Epidermal melanocyte (primary cell): ENCODE data around the gene MXD3.
"Not testable (repeated sequence)": the region's sequence is repeated elsewhere in the genome, so short reads cannot be mapped to it uniquely, and the experiment has no call there.

Experiments used
- DNase-seq: peaks from one replicate; pipeline ENCODE4 v3.0.0; 2011; ENCODE audit warnings: low spot score; ENCODE audit not compliant: insufficient read length

Gene MXD3, protein sequence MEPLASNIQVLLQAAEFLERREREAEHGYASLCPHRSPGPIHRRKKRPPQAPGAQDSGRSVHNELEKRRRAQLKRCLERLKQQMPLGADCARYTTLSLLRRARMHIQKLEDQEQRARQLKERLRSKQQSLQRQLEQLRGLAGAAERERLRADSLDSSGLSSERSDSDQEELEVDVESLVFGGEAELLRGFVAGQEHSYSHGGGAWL

DNA sequence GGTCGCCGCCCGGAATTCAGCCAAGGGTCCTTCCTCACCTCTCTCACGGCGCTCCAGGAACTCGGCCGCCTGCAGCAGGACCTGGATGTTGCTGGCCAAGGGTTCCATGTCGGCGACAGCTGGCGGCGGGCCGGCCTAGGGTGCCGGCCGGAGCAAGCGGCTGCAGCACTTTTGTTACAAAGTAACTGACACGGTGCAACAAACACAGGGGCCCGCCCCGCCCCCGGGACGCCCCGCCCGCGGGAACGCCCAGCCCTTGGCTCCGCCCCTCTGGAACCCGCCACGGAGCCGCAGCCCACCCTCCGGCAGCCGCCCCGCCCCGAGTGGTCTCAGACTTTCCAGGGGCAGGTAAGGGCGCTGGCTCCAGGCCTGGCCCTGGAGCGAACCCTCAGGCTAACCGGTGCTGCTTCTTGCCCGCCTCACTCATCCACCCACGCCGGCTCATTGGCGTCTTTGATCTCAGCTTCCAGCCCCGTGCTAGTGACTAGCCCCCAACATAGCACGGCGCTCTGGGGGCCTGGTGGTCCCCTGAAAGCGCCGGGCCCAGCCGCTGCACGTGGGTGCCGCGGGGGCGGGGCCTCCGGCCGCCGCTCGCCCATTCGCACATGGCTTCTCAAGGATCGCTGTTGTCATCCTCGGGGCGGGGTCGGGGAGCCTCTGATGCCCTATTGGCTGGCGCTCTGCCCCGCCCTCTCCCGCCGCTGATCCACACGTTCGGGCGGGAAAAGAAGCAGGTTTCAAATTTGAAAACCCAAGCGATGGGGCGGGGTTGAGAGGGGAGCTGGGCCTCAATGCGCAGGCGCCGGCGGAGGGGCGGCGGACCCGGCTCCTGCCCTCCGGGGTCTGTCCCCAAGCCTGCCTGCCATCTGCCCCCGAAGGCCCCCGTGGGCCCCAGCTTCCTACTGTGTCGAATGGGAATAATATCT lies at the start of gene MXD3:
Gene MXD3 (minus strand): TSS at position 176 of the 926 bp plus-strand sequence. CDS start 68 bp downstream, at position 108.
- DNase-seq, result peak; percentile 97

GRCh38 chr5:177360740-177361139 lies 49.0 kb upstream of the MXD3 start:
- not testable (repeated sequence) for DNase-seq

GRCh38 chr5:177359860-177360259 lies 48.2 kb upstream of the MXD3 start:
- DNase-seq, result no peak

- no peak for DNase-seq
Measured at GRCh38 chr5:177359451-177359851, 47.8 kb upstream of the MXD3 start.

DNA sequence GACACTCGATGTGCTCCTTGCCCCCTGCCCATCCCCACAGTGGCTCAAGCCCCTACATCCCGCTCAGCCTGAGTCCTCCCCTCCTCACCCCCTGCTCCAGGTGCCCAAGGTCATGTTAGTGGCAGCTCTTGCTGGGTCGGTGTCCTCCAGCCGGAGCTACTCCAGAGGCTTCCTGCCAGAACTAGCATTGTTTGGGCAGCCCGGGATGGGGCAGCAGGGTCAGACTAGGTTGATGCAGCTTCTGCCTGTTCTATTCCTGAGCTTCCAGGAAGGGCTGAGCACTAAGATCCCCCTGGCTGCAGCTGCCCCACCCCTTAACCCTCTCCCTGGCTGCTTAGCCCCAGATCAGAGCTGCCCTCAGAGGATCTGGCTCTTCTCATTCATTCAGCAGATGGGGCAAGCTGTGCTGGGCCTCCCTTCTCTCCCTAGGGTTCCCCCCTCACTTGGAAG lies 46.7 kb upstream of the MXD3 start:
- DNase-seq, result no peak

DNA sequence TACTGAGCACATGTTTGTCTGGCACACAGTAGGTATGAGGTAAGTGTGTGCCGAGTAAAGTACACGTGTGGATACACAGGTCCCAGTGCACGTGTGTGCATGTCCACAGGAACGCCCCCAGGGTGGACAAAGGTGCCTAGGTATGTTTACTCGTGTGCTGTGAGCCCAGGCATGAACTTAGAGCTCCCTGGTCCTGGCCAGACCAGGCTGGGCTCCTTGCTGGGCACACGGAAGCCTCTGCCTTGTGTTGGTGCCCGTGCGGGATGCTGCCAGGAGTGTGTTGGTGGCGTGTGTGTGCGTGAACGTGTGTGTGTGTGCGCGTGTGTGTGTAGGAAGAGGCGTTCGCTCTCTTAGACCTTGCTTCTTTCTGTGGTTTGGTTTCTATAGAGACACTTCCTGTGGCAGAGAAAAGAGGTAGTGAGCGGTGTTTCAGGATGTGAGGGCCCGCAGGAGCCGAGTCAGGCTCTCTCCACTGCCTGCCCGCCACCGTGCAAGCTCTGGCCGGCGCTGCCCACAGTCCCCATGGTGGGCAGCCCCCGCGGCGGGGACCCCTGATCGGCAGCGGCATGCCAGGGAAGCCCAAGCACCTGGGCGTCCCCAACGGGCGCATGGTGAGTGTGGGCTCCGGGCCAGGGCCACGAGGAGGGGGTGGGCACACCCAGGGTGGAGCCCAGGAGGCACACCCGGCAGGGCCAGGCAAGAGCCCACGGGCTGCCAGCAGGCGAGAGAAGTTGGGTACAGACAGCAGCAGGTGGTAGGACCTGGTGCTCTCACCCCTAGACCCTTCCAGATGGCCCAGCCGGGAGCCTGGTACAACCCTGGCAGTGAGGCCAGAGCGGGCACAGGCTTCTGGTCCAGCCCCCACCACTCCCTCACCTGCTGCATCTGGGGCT lies 46.0 kb upstream of the MXD3 start, which contains the start of gene RGS14:
Gene RGS14 (plus strand): TSS at position 466 of the 893 bp plus-strand sequence. CDS start 101 bp downstream, at position 567.
- no peak for DNase-seq

GRCh38 chr5:177357146-177357458 lies 45.4 kb upstream of the MXD3 start:
- DNase-seq, result no peak

- DNase-seq, result no peak
Measured at GRCh38 chr5:177356746-177357145, 45.0 kb upstream of the MXD3 start.

DNA sequence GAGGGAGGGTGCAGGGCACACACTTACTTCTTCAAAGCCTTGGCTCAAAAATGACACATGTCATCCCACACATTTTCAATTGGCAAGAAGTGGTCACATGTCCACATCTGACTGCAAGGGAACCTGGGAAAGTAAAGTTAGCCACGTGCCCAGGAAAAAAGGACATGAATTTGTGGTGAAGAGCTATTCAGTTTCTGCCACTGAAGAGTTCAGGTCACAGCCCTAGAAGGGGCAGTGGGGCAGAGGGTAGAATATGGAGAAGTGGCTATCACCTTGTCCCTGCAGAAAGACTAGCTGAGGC lies 44.1 kb upstream of the MXD3 start:
- no peak for DNase-seq

- no peak for DNase-seq
Measured at GRCh38 chr5:177355162-177355867, 43.6 kb upstream of the MXD3 start.

GRCh38 chr5:177354711-177355110 lies 43.0 kb upstream of the MXD3 start:
- DNase-seq, result no peak

DNA sequence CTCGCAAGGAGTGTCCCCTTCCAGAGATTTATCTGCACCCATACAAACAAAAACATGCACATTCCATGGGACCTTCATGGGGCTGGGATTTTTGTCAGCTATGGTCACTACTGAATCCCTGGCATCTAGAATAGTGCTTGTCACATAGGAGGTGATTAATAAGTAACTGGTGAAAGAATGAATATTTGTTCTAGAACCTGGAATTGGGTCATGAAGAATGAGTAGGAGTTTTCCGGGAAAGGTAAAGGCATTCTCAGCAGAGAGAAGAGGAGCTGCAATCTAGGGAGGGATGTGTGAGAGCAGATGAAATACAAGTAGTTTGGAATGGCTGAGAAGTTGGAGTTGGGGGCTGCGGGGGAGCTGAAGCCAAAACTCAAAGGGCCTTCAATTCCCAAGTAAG lies 42.6 kb upstream of the MXD3 start:
- no peak for DNase-seq

DNA sequence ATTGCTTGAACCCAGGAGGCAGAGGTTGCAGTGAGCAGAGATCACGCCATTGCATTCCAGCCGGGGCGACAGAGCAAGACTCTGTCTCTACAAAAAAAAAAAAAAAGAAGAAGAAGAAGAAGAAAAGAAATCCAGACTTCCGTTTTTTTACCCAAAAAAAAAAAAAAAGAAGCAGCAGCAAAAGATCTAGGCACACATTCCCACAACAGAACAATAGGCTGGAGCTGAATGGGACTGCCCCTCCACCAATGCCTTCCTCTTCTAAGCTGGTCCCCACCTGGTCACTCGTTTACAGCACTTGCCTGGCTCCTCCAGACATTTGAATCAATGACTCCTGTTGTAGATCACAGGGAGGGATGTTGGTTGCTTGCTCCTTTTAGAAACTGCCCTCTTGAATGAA lies 41.4 kb upstream of the MXD3 start:
- DNase-seq, result no peak

DNA sequence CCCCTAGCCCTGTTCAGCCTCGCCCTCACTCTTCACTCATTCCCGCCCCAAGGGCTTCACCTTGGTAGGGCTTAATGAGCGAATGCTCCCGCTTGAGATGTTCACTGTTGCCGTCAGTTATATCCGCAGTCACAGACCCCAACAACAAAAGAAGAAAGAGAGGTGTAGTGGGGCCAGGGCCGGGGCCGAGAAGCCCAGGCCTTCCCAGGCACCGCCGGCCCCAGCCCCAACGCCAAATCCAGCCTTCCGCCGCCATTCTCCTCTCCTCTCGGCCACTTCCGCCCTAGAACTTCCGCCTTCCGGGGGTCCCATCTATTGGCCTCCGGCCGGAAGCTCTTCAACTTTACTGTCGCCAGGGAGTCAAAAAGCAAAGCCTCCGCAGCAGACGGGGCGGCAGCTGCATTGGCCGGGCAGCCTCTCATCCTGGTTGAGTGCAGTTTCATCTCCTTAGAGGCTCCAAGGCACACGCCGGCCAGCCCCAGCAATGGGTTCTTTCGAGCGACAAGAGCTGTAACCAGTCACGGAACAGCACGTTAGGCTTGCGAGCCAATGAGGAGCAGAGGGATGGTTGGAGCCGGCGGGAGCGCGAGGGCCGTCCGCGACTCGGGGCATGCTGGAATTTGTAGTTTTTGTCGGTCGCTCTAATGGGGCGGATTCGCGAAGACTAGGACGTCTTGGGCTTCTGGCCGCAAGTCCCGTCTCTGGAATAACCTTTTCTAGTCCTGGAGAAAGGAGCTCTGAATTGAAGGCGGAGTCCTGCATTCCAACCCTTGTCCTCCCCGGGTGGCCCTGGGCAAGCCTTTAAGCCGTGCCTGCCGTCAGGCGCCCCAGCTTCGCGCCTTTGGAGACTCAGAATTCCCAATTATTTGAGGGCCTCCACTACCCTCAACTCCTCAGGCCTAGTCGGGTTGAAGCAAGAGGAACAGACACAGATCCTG lies 40.0 kb upstream of the MXD3 start, which contains the start of gene LMAN2:
Gene LMAN2 (minus strand): TSS at position 277 of the 938 bp plus-strand sequence. CDS start 21 bp downstream, at position 256.
- peak; percentile 96 for DNase-seq

DNA sequence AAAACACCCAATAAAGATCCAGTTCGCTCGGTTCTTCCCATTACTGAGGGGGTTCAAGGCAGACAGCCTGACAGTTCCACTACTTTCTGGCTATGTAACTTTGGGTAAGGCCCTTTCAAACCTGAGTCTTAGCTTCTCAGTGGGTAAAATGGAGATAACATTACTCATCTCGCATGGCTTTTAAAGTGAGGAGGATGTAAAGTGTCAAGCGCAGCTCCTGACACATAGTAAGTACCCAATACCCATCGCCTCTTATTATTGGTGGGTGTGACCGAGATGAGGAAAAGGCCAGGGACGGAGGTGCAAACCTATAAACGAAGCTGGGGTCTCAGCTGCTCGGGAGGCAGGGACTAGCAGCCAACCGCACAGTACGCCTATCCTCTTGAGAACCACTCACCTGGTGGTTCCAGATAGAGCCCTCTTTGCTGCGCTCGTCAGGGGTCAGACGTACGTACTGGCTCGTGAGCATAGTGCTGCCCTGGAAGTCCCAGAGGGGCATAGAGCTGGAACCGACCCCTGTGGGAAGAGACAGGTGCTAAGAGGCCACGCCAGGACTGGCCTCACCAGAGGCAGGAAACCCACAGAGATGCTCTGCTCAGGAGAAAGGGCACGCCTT lies 39.2 kb upstream of the MXD3 start:
- DNase-seq, result no peak

- no peak for DNase-seq
Measured at GRCh38 chr5:177349762-177350161, 38.1 kb upstream of the MXD3 start.

- DNase-seq, result no peak
Measured at GRCh38 chr5:177349362-177349647, 37.6 kb upstream of the MXD3 start.

GRCh38 chr5:177347699-177348098 lies 36.0 kb upstream of the MXD3 start:
- no peak for DNase-seq

GRCh38 chr5:177346820-177347219 lies 35.1 kb upstream of the MXD3 start:
- no peak for DNase-seq

- DNase-seq, result no peak
Measured at GRCh38 chr5:177344891-177345290, 33.2 kb upstream of the MXD3 start.
